GM12878 (cell line): ENCODE measurements around the gene DIAPH1. TPM values are rescaled to one million over a fixed set of nuclear protein-coding genes. Genes with fewer than 3 reads are reported as not detected.

Source experiments
- ATAC-seq: fragments of 200-7000 bp; cut with Tn5 transposase; 3 replicates; pipeline ENCODE4 v1.9.1; 2020; ENCODE audit warnings: mild to moderate bottlenecking, moderate library complexity
- BruUV-seq: library from RNA; stranded (reverse); fragments of 400-500 nt; replicated peaks from 2 replicates; lab custom pipeline; 2021; lab: Mats Ljungman, UMichigan
- CTCF ChIA-PET: fragments of 300-600 bp; sonication (Branson Sonifier 250); formaldehyde crosslinking; extraction: SDS; loops from one replicate; lab custom pipeline; 2021; ENCODE audit warnings: inconsistent platforms; lab: Yijun Ruan, JAX
- POLR2A ChIA-PET: fragments of 350-600 bp; formaldehyde crosslinking; extraction: SDS; loops from one replicate; lab custom pipeline; 2021; ENCODE audit warnings: inconsistent platforms; lab: Charles Lee
- RAD21 ChIA-PET: fragments of 300-600 bp; sonication (Branson Sonifier 250); formaldehyde crosslinking; loops from one replicate; lab custom pipeline; 2023; ENCODE audit warnings: antibody characterized with exemption; ENCODE audit not compliant: unreplicated experiment; lab: Charles Lee
- SMC1A ChIA-PET: fragments of 300-600 bp; sonication (Branson Sonifier 250); formaldehyde crosslinking; loops from one replicate; lab custom pipeline; 2023; ENCODE audit not compliant: unreplicated experiment, uncharacterized antibody; lab: Charles Lee
- DNase-seq: peaks from one replicate; pipeline ENCODE4 v3.0.0-alpha.2; 2011; ENCODE audit warnings: low read depth, low spot score
- FAIRE-seq: peaks from 3 replicates; lab custom pipeline; 2011; peaks lifted over from hg19 to GRCh38; lab: Jason Lieb, UNC
- H2AFZ ChIP-seq: 2 replicates; pipeline ENCODE4 v1.6.0; 2011; ENCODE audit warnings: low read depth, low read length, control low read depth; ENCODE audit not compliant: control insufficient read depth
- H3K27ac ChIP-seq: 2 replicates; pipeline ENCODE4 v1.5.1; 2011; ENCODE audit warnings: control low read depth; ENCODE audit not compliant: control insufficient read depth, insufficient read depth
- H3K27me3 ChIP-seq, 2 experiments: replicated peaks in 1 of 2; 2 replicates each; pipeline versions ENCODE4 v1.6.0 to v1.6.1; 2011; ENCODE audit warnings: low read length in 1 of 2; ENCODE audit not compliant: control insufficient read depth in 2 of 2, insufficient read depth in 2 of 2
- H3K36me3 ChIP-seq, 2 experiments: 2 replicates each; pipeline ENCODE4 v1.5.1; 2011; ENCODE audit warnings: low read length in 1 of 2; ENCODE audit not compliant: control insufficient read depth in 2 of 2, insufficient read depth in 2 of 2
- H3K4me1 ChIP-seq: 2 replicates; pipeline ENCODE4 v1.6.1; 2011; ENCODE audit warnings: mild to moderate bottlenecking, low read length, moderate library complexity, mixed read lengths; ENCODE audit not compliant: control insufficient read depth, insufficient read depth
- H3K4me2 ChIP-seq: 2 replicates; pipeline ENCODE4 v1.6.0; 2011; ENCODE audit warnings: control low read depth; ENCODE audit not compliant: control insufficient read depth, insufficient read depth
- H3K4me3 ChIP-seq: fragments of 200-600 bp; sonication (generic); 2 replicates; pipeline ENCODE4 v1.5.1; 2016
- H3K79me2 ChIP-seq: 2 replicates; pipeline ENCODE4 v1.6.0; 2011; ENCODE audit warnings: low read length; ENCODE audit not compliant: control insufficient read depth, insufficient read depth
- H3K9ac ChIP-seq: 2 replicates; pipeline ENCODE4 v1.8.0; 2011; ENCODE audit warnings: low read length, control low read depth, mixed read lengths; ENCODE audit not compliant: control insufficient read depth, insufficient read depth
- H3K9me3 ChIP-seq: replicated peaks from 3 replicates; pipeline ENCODE4 v1.5.1; 2011; ENCODE audit warnings: mild to moderate bottlenecking, low read length; ENCODE audit not compliant: control insufficient read depth, insufficient read depth
- H4K20me1 ChIP-seq: 2 replicates; pipeline ENCODE4 v1.6.0; 2011; ENCODE audit not compliant: control insufficient read depth, insufficient read depth
- CHD4 ChIP-seq: fragments of 200-600 bp; sonication (generic); IDR thresholded peaks from 2 replicates; pipeline ENCODE4 v1.6.1; 2016; ENCODE audit warnings: mild to moderate bottlenecking
- EZH2 ChIP-seq: IDR thresholded peaks from 2 replicates; pipeline ENCODE4 v1.6.1; 2012; ENCODE audit warnings: low read depth, mild to moderate bottlenecking, control low read depth, inconsistent platforms, low read length, borderline replicate concordance; ENCODE audit not compliant: control insufficient read depth
- NFYA ChIP-seq: IDR thresholded peaks from 2 replicates; pipeline ENCODE4 v1.6.1; 2011; ENCODE audit warnings: low read depth, mild to moderate bottlenecking, low read length, improper control_type of control experiment, borderline replicate concordance
- RAD21 ChIP-seq: IDR thresholded peaks from 2 replicates; pipeline ENCODE4 v1.6.1; 2011; ENCODE audit warnings: mild to moderate bottlenecking, low read depth, low read length, moderate library complexity; ENCODE audit not compliant: insufficient read depth
- SMC3 ChIP-seq: IDR thresholded peaks from 2 replicates; pipeline ENCODE4 v1.6.1; 2011; ENCODE audit warnings: low read length, improper control_type of control experiment, borderline replicate concordance
- TARDBP ChIP-seq: IDR thresholded peaks from 2 replicates; pipeline ENCODE4 v1.6.1; 2016; ENCODE audit warnings: borderline replicate concordance
- WGBS: methylation state at CpG from one replicate; pipeline ENCODE4 v1.1.6; 2016; ENCODE audit warnings: low lambda C conversion rate; ENCODE audit not compliant: insufficient replicate concordance, insufficient coverage; ENCODE audit errors: missing lambda C conversion rate; 5-methylcytosine and 5-hydroxymethylcytosine counted together
- in situ Hi-C: fragments of 300-500 bp; cut with MboI; formaldehyde crosslinking; loops from 9 replicates; pipeline ENCODE4 v1.14.3; 2018; ENCODE audit warnings: mixed read lengths
- intact Hi-C: fragments of 100-400 bp; cut with micrococcal nuclease; formaldehyde crosslinking; loops from one replicate; pipeline ENCODE4 v1.14.2; 2022; ENCODE audit not compliant: unreplicated experiment
- polyA plus RNA-seq, 11 experiments: library from polyadenylated mRNA; depleted of rRNA in 4 of 11; unstranded in 6 of 11; stranded (reverse) in 5 of 11; fragments of >200 nt; fragmentation: Nextera tagmentation in 4 of 11; fragmentation: Illumina TruSeq in 1 of 11; extraction: Ambion mirVana in 4 of 11; extraction: Trizol in 1 of 11; gene quantifications; 1 replicate in 1 of 11; 2 replicates in 10 of 11; pipeline versions ENCODE4 v1.2.1 to v1.2.3, GENCODE V29; 2011 to 2016; ENCODE audit warnings: inconsistent platforms in 2 of 11, missing spikeins in 2 of 11, low read depth in 1 of 11
- total RNA-seq, 4 experiments: library from RNA; depleted of rRNA in 3 of 4; stranded (reverse); fragments of >200 nt in 3 of 4; fragmentation: Illumina TruSeq in 1 of 4; extraction: Trizol in 1 of 4; gene quantifications; 2 replicates each; pipeline versions ENCODE4 v1.2.1 to v1.2.3, GENCODE V29; 2013 to 2021
- TF ChIP-seq, protein P1 (sequence below), 3 experiments: IDR thresholded peaks in 2 of 3; conservative IDR thresholded peaks in 1 of 3; 2 replicates each; pipeline ENCODE4 v1.5.1; 2011; ENCODE audit warnings: low read depth in 3 of 3, low read length in 3 of 3, mild to moderate bottlenecking in 3 of 3, control low read depth in 2 of 3, moderate library complexity in 2 of 3, inconsistent platforms in 1 of 3, mixed read lengths in 1 of 3; ENCODE audit not compliant: control insufficient read depth in 2 of 3, insufficient read depth in 1 of 3; ENCODE audit errors: extremely low read depth in 1 of 3
- TF ChIP-seq, protein P2 (sequence below): IDR thresholded peaks from 2 replicates; pipeline ENCODE4 v1.6.1; 2011; ENCODE audit warnings: borderline replicate concordance, low read depth, mild to moderate bottlenecking, moderate library complexity, mixed read lengths, low read length; ENCODE audit not compliant: insufficient read depth; ENCODE audit errors: extremely low read length
- TF ChIP-seq, protein P3 (sequence below): fragments of 450-650 bp; IDR thresholded peaks from 2 replicates; pipeline ENCODE4 v1.6.1; 2017; ENCODE audit warnings: antibody characterized with exemption, mild to moderate bottlenecking, moderate library complexity

The DIAPH1 gene
- total and polyA plus RNA-seq, 10 of the 15 experiments (the other 5 are each of a cell fraction or from before 2014, with no cell fraction given): 37.8 to 168 (median 59.0) TPM

DNA sequence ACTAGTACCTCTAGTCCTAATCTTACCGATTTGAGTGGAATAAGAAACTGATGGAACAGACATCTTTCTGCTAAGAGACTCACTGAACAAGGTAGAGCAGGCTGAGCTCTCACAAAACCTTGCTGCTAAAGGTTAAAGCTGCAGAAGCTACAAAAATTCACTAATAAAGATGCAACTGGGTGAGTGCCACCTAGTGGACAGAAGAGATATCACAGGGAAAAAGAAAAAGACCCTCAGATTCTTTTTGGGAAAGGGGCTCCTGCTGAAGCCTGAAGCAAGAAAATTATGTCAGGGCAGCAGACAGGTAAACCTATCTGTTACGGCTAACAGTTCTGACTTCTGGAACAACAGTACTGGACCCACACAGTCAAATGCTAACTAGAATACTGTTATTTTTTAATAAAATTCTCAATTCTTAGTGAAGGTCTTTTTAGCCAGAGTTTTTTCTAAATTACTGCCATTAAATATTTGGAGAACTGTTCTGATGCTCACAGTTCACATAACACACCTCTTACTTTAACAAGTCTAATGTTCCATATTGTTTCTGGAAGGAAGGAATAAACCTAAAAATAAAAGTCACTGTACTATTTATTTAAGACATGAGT lies 51.2 kb downstream of the DIAPH1 start:
- intact Hi-C loops: loop anchor here (10.0 kb wide), 1 partner anchor 383 kb away; the partner anchor contains the start of genes PCDHB16 and PCDHB9
- ATAC-seq (no peak), DNase-seq (no peak), FAIRE-seq (no peak)
- Histone ChIP-seq H3K4me3 (no peak overlapping the region), H2AFZ (no peak overlapping the region), H3K36me3 (peaks cover 4 to 20% of the 10 kb centered on the region in 2 experiments), H3K9ac (no peak overlapping the region), H4K20me1 (no peaks in the 10 kb centered on the region), H3K79me2 (no peaks in the 10 kb centered on the region), H3K4me2 (no peak overlapping the region), H3K27me3 (no peaks in the 10 kb centered on the region), H3K27ac (no peak overlapping the region)
- WGBS: 44% methylated on average over 2 of the region's 2 CpGs
- BruUV-seq: no TSS peak
- RAD21 ChIA-PET: interaction anchor here (0.7 to 1.8 kb wide), 11 partner anchors 10 to 198 kb away, joined by 3 to 12 read pairs (median 4); partner anchors contain the start of genes DIAPH1, PCDHGA10, PCDHGA11 and PCDHGB3
- SMC1A ChIA-PET: interaction anchor here (0.6 to 2.1 kb wide), 10 partner anchors 10 to 198 kb away, joined by 3 to 13 read pairs (median 3); partner anchors contain the start of genes PCDHGA10, PCDHGA11, PCDHGB3 and PCDHGB7
- TF ChIP-seq CHD4: no peak
- peak; percentile 36; the same call in 1 of the 2 replicates for TF ChIP-seq RAD21
- no peak for TF ChIP-seq NFYA
- TF ChIP-seq, protein P1, sequence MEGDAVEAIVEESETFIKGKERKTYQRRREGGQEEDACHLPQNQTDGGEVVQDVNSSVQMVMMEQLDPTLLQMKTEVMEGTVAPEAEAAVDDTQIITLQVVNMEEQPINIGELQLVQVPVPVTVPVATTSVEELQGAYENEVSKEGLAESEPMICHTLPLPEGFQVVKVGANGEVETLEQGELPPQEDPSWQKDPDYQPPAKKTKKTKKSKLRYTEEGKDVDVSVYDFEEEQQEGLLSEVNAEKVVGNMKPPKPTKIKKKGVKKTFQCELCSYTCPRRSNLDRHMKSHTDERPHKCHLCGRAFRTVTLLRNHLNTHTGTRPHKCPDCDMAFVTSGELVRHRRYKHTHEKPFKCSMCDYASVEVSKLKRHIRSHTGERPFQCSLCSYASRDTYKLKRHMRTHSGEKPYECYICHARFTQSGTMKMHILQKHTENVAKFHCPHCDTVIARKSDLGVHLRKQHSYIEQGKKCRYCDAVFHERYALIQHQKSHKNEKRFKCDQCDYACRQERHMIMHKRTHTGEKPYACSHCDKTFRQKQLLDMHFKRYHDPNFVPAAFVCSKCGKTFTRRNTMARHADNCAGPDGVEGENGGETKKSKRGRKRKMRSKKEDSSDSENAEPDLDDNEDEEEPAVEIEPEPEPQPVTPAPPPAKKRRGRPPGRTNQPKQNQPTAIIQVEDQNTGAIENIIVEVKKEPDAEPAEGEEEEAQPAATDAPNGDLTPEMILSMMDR (IDR thresholded peaks at IDR 0.05 in 2 of 3, conservative IDR thresholded peaks at IDR 0.05 in 1 of 3; ENCODE audit: control insufficient read depth in 2 of 3, extremely low read depth in 1 of 3, insufficient read depth in 1 of 3, low read depth in 3 of 3, low read length in 3 of 3): peak; percentile 56 to 78 (median 73)
- peak; percentile 29; the same call in 1 of the 2 replicates for TF ChIP-seq SMC3
- TF ChIP-seq, protein P2, sequence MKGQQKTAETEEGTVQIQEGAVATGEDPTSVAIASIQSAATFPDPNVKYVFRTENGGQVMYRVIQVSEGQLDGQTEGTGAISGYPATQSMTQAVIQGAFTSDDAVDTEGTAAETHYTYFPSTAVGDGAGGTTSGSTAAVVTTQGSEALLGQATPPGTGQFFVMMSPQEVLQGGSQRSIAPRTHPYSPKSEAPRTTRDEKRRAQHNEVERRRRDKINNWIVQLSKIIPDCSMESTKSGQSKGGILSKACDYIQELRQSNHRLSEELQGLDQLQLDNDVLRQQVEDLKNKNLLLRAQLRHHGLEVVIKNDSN: no peak
- no peak for TF ChIP-seq EZH2
- no peak for TF ChIP-seq TARDBP
- TF ChIP-seq, protein P3, sequence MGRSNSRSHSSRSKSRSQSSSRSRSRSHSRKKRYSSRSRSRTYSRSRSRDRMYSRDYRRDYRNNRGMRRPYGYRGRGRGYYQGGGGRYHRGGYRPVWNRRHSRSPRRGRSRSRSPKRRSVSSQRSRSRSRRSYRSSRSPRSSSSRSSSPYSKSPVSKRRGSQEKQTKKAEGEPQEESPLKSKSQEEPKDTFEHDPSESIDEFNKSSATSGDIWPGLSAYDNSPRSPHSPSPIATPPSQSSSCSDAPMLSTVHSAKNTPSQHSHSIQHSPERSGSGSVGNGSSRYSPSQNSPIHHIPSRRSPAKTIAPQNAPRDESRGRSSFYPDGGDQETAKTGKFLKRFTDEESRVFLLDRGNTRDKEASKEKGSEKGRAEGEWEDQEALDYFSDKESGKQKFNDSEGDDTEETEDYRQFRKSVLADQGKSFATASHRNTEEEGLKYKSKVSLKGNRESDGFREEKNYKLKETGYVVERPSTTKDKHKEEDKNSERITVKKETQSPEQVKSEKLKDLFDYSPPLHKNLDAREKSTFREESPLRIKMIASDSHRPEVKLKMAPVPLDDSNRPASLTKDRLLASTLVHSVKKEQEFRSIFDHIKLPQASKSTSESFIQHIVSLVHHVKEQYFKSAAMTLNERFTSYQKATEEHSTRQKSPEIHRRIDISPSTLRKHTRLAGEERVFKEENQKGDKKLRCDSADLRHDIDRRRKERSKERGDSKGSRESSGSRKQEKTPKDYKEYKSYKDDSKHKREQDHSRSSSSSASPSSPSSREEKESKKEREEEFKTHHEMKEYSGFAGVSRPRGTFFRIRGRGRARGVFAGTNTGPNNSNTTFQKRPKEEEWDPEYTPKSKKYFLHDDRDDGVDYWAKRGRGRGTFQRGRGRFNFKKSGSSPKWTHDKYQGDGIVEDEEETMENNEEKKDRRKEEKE: no peak
- TF ChIP-seq, all 136 proteins: peak for 3
- in situ Hi-C loops: loop anchor here (10.0 to 25.0 kb wide), 3 partner anchors 243 to 755 kb away; partner anchors contain the start of genes PCDHA3, PCDHA4, PCDHA5 and PCDHB12
- Histone ChIP-seq H3K4me1 (no peaks in the 10 kb centered on the region), H3K9me3 (no peaks in the 10 kb centered on the region)
- ChIA-PET POLR2A (interaction anchor here (0.6 kb wide), 1 partner anchor 65 kb away, joined by 3 read pairs; no protein-coding TSS in a partner anchor), CTCF (interaction anchor here (0.6 to 4.3 kb wide), 52 partner anchors 9 to 878 kb away, joined by 3 to 33 read pairs (median 5); partner anchors contain the start of genes DIAPH1, HDAC3, PCDHB14 and PCDHB15)
